Measurements from ENCODE around the gene CNPY1.

The CNPY1 gene

DNA sequence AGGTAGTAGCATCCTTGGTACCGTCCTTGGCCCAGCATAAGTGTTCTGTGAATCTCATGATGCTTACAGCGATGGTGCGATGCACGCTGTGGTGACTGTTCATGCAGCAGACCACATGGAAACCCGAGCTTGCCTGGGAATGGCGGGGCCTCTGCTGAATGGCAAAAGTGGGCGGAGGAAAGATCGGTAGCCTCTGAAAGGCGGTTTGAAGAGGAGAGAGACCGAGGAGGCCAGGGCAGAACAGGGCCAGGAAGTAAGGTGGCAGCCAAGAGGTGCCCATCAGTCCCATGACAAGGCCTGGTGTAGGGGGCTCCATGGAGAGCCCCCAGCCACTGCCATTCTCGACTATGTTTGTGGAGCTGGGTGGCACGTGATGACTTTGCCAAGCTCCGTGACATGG, 33.2 kb upstream of the CNPY1 start:
- in situ Hi-C loops (cut with MboI; ENCODE audit: low pct_unique_long_range_greater_than_20kb, low sequenced_read_pairs, unreplicated experiment), result no loop called here
- no peak for DNase-seq (ENCODE audit: low spot score)
- TF ChIP-seq, protein P1, sequence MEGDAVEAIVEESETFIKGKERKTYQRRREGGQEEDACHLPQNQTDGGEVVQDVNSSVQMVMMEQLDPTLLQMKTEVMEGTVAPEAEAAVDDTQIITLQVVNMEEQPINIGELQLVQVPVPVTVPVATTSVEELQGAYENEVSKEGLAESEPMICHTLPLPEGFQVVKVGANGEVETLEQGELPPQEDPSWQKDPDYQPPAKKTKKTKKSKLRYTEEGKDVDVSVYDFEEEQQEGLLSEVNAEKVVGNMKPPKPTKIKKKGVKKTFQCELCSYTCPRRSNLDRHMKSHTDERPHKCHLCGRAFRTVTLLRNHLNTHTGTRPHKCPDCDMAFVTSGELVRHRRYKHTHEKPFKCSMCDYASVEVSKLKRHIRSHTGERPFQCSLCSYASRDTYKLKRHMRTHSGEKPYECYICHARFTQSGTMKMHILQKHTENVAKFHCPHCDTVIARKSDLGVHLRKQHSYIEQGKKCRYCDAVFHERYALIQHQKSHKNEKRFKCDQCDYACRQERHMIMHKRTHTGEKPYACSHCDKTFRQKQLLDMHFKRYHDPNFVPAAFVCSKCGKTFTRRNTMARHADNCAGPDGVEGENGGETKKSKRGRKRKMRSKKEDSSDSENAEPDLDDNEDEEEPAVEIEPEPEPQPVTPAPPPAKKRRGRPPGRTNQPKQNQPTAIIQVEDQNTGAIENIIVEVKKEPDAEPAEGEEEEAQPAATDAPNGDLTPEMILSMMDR (IDR thresholded peaks at IDR 0.05; ENCODE audit: extremely low read depth, insufficient read depth, missing control alignments), result no peak

GRCh38 chr7:155578016-155578415, 31.7 kb upstream of the CNPY1 start:
- TF ChIP-seq, protein P1 (IDR thresholded peaks at IDR 0.05; ENCODE audit: extremely low read depth, insufficient read depth, missing control alignments), result no peak
- in situ Hi-C loops (cut with MboI; ENCODE audit: low pct_unique_long_range_greater_than_20kb, low sequenced_read_pairs, unreplicated experiment), result no loop called here
- no peak for DNase-seq (ENCODE audit: low spot score)

GRCh38 chr7:155577509-155577905, 31.1 kb upstream of the CNPY1 start:
- in situ Hi-C loops (cut with MboI; ENCODE audit: low pct_unique_long_range_greater_than_20kb, low sequenced_read_pairs, unreplicated experiment), result no loop called here
- DNase-seq (ENCODE audit: low spot score), result no peak
- TF ChIP-seq, protein P1 (IDR thresholded peaks at IDR 0.05; ENCODE audit: extremely low read depth, insufficient read depth, missing control alignments), result no peak

DNA sequence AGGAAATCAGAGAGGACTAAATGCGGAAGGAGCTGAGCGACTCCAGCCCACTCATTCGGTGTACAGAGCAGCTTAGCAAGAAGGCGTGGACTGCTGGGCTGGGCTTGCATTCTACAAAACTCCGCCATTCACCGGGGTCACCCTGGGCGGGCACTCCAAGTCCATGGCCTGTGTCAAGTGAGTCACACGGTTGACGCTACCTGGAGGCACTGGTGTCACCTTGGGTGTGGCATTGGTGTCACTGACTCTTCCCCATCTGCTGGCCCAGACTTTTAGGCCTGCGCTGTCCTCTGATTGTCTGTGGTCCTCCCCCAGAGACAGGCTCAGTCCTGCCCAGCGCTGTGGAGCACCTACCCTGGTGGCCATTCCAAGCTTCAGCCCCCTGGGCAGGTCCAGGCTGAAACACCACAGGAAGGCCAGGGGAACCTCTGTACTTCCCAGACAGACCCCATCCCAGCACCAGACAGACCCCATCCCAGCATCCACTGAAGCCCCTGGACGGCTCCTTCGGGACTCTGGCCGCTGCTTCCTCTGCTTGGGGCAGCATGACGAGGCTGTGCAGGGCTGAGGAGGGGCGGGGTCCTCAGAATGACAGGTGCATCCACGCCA, 30.6 kb upstream of the CNPY1 start:
- in situ Hi-C loops (cut with MboI; ENCODE audit: low pct_unique_long_range_greater_than_20kb, low sequenced_read_pairs, unreplicated experiment), result no loop called here
- TF ChIP-seq, protein P1 (IDR thresholded peaks at IDR 0.05; ENCODE audit: extremely low read depth, insufficient read depth, missing control alignments), result no peak
- DNase-seq (ENCODE audit: low spot score), result no peak

DNA sequence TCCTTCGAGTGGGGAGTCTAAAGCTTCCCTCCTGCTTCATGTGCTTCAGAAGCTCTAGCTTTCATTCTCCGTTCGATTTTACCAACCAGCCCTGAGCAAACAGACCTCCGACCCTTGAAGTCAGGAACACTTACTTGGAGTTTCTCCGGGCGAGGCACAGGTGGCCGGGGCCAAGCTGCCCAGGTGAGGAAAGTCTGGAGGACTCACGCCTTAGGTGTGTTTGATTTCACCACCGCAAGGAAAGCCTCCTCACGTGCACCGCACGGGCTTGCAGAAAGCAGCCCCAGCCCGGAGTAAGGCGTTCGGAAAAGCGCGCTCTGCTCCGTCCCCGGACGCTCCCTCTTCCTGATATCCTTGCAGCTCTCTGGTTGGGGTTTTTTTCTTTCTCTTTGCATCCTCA, 30.1 kb upstream of the CNPY1 start:
- in situ Hi-C loops (cut with MboI; ENCODE audit: low pct_unique_long_range_greater_than_20kb, low sequenced_read_pairs, unreplicated experiment), result no loop called here
- no peak for DNase-seq (ENCODE audit: low spot score)
- TF ChIP-seq, protein P1 (IDR thresholded peaks at IDR 0.05; ENCODE audit: extremely low read depth, insufficient read depth, missing control alignments), result no peak

DNA sequence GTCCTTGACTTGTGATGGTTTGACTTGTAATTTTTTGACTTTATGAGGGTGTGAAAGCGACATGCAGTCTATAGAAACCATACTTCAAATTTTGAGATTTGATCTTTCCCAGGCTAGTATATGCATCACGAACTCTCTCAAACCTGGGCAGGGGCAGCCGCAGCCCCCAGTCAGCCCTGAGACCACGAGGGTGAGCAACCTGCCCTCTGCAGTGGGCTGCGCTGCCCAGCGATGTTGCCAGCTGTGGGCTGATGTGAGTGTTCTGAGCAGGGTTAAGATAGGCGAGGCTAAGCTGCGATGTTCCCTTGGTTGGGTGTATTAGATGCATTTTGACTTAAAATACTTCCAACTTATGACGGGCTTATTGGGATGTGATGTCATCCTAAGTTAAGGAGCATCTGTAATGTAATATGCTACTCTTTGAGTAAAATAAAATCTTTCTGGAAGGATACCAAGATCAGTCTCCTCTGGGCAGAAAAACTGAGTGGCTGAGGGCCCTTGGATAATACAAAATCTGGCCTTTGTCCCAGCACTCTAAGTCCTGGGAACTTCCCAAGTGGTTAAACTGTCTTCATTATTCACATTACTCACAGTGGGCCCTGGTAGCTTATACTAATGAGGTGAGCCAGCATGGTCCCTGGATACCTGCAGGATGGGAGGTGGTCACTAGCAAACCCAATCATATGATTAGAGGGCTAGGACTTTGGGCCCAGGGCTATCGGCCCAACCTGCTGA, 28.4 kb upstream of the CNPY1 start:
- TF ChIP-seq, protein P1 (IDR thresholded peaks at IDR 0.05; ENCODE audit: extremely low read depth, insufficient read depth, missing control alignments), result no peak
- in situ Hi-C loops (cut with MboI; ENCODE audit: low pct_unique_long_range_greater_than_20kb, low sequenced_read_pairs, unreplicated experiment), result no loop called here
- DNase-seq (ENCODE audit: low spot score), result no peak

Data from GM13977 (cell line).